ENCODE data around the gene NUAK2. TPM values are rescaled to one million over a fixed set of nuclear protein-coding genes. Genes with fewer than 3 reads are reported as not detected.

NUAK2 gene
- total RNA-seq, 4 donors from 2014 or later: 0.73 to 2.0 (median 1.5) TPM; not detected in 1

DNA sequence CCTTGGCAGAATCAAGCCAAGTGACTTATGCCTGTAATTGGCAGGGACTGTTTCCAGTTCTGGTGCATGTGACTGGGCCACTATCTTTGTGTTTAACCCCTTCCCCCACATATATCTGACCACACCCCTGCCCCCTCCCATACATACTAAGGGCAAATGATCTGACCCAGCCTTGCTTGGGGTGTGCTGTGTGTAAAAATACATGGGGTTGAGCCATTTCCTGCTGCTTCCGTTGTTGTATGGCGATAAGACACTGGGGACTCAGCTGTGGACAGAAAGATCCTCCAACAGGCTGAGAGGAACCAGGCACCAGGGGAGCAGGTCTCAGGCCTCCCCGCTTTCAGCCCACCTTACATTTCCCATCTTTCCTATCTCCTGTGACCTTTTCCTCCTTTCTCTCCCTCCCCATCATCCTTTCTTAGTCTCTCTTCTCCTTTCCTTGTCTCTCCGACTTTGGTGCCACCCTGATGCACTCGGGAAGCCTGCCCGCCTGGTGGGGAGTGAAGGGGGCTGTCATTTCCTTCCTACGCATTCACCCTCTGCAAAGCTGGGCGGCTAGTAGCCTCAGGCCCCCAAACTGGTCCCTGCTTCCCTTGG lies 54.1 kb downstream of the NUAK2 start:
- DNase-seq: no peak
- H3K4me1 ChIP-seq: no peaks in the 10 kb centered on the region
- H3K27me3 ChIP-seq: no peaks in the 10 kb centered on the region
- no peaks in the 10 kb centered on the region for H3K9me3 ChIP-seq
- TF ChIP-seq, protein P1, sequence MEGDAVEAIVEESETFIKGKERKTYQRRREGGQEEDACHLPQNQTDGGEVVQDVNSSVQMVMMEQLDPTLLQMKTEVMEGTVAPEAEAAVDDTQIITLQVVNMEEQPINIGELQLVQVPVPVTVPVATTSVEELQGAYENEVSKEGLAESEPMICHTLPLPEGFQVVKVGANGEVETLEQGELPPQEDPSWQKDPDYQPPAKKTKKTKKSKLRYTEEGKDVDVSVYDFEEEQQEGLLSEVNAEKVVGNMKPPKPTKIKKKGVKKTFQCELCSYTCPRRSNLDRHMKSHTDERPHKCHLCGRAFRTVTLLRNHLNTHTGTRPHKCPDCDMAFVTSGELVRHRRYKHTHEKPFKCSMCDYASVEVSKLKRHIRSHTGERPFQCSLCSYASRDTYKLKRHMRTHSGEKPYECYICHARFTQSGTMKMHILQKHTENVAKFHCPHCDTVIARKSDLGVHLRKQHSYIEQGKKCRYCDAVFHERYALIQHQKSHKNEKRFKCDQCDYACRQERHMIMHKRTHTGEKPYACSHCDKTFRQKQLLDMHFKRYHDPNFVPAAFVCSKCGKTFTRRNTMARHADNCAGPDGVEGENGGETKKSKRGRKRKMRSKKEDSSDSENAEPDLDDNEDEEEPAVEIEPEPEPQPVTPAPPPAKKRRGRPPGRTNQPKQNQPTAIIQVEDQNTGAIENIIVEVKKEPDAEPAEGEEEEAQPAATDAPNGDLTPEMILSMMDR (IDR thresholded peaks at IDR 0.05): no peak
- TF ChIP-seq POLR2A (IDR thresholded peaks at IDR 0.05): no peak
- no peak overlapping the region for H3K27ac ChIP-seq
- intact Hi-C loops (cut with DNase I; ENCODE audit: low total_unique reads): no loop called here
- no peaks in the 10 kb centered on the region for H3K36me3 ChIP-seq
- H3K4me3 ChIP-seq: no peak overlapping the region

DNA sequence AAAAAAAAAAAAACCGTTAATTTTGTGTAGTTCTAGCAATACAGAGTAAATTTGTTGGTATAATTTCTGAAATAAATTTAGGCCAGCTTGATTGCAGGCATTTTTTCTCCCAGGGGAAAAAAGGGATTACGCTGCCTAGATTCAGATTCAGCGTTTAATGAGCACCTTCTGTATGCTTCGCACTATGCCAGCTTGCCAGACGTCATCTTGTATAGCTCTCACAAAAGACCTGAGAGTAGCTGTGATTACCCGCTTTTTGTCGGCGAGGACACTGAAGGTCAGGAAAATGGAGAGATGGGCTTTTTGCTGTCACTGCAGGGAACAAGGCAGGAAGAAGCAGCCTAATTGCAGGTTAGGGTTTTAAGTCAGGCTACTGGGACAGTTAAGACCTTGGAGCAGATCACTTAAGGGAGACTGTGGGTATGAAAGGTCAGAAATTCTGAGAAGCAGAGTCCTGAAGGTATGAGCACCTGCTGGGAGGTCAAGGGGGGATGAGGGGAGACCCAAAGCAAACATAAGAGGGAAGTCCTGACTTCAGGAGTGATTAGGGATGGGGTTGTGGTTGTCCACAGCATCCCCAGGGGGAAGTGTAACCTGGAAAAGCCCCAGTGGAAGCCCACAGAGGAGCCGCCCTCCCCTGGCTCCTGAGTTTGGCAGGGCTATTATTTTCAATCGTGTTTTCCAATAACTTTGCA lies 54.8 kb downstream of the NUAK2 start:
- Histone ChIP-seq H3K27ac (no peak overlapping the region), H3K4me3 (no peak overlapping the region), H3K4me1 (no peaks in the 10 kb centered on the region), H3K27me3 (no peaks in the 10 kb centered on the region), H3K36me3 (no peaks in the 10 kb centered on the region), H3K9me3 (no peaks in the 10 kb centered on the region)
- intact Hi-C loops (cut with DNase I; ENCODE audit: low total_unique reads): no loop called here
- DNase-seq: no peak
- no peak for TF ChIP-seq POLR2A (IDR thresholded peaks at IDR 0.05)
- TF ChIP-seq, protein P1 (IDR thresholded peaks at IDR 0.05): no peak

DNA sequence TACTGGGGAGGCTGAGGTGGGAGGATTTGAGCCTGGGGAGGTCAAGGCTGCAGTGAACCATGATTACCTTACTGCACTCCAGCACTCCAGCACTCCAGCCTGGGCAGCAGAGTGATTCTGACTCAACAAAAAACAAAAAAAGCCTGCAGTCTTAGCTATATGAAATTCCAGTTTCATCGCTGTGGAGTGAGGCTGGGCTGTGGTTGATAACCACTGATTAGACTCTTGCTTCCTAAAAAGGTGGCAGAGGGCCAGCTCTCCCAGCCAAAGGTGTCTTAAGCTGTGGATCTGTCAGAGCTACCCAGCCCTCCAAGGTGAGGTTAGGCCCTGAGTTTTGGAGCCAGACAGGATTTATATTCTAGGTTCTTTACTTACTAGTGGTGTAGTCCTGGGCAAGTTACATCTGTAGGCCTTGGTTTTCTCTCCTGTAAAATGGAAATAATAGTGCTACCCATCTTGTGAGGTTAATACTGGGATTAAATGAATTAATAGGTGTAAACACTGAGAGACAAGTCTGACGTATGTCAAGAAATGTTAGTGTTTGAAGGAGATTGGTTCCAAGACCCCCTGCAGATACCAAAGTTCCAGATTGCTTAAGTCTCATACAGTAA lies 57.9 kb downstream of the NUAK2 start:
- intact Hi-C loops (cut with DNase I; ENCODE audit: low total_unique reads): no loop called here
- TF ChIP-seq POLR2A (IDR thresholded peaks at IDR 0.05): no peak
- TF ChIP-seq, protein P1 (IDR thresholded peaks at IDR 0.05): no peak
- Histone ChIP-seq H3K36me3 (no peaks in the 10 kb centered on the region), H3K4me3 (no peak overlapping the region), H3K4me1 (no peaks in the 10 kb centered on the region), H3K27me3 (no peaks in the 10 kb centered on the region), H3K9me3 (no peaks in the 10 kb centered on the region), H3K27ac (no peak overlapping the region)
- no peak for DNase-seq

DNA sequence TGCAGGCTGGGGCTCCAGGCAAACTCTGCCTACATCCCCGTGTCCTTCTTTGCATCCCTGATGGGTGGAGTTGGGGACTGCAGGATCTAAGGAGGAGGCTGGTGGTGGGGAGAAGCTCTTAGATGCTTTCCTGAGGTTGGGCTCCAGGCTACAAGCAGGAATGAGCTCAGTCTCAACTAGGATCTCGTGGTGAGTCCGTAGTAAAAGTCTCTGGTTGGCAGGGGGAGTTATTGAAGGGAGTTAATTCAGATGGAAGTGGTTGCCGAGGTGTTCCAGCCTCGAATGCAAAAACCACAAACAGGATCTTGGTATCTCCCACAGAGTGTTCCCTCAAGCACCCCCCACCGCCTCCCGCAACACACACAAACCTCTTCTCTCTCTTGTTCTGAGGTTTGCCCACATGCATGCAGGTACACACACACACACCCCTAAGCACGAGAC lies 58.8 kb downstream of the NUAK2 start:
- no peak for TF ChIP-seq POLR2A (IDR thresholded peaks at IDR 0.05)
- TF ChIP-seq, protein P1 (IDR thresholded peaks at IDR 0.05): no peak
- DNase-seq: no peak
- no peaks in the 10 kb centered on the region for H3K27me3 ChIP-seq
- no peak overlapping the region for H3K4me3 ChIP-seq
- no peak overlapping the region for H3K27ac ChIP-seq
- intact Hi-C loops (cut with DNase I; ENCODE audit: low total_unique reads): no loop called here
- no peaks in the 10 kb centered on the region for H3K9me3 ChIP-seq
- H3K36me3 ChIP-seq: no peaks in the 10 kb centered on the region
- H3K4me1 ChIP-seq: no peaks in the 10 kb centered on the region

Data from uterus (tissue), 4 donors.